Heart right ventricle (tissue), 16 donors: ENCODE results near the gene ANAPC1. TPM values are rescaled to one million over a fixed set of nuclear protein-coding genes. Genes with fewer than 3 reads are reported as not detected.

Experiments
- ATAC-seq, 8 donors: fragments of 200-7000 bp; cut with Tn5 transposase; one replicate each; pipeline ENCODE4 v1.9.1; 2020; ENCODE audit warnings: mild to moderate bottlenecking in 8 of 8, moderate library complexity in 8 of 8, moderate number of reproducible peaks in 1 of 8
- DNase-seq, 2 donors: peaks; one replicate each; pipeline ENCODE4 v3.0.0-alpha.2; 2020
- H3K27ac ChIP-seq, 10 donors: fragments of 200-600 bp; sonication (generic) in 2 of 10; one replicate each; pipeline versions ENCODE4 v1.5.0 to v1.8.0; 2020 to 2022; ENCODE audit warnings: mild to moderate bottlenecking in 3 of 10
- H3K27me3 ChIP-seq, 7 donors: fragments of 200-600 bp; one replicate each; pipeline ENCODE4 v1.8.0; 2021 to 2022; ENCODE audit warnings: mild to moderate bottlenecking in 2 of 7
- H3K36me3 ChIP-seq, 9 donors: fragments of 200-600 bp; sonication (generic) in 1 of 9; one replicate each; pipeline versions ENCODE4 v1.5.0 to v1.8.0; 2020 to 2022; ENCODE audit warnings: mild to moderate bottlenecking in 2 of 9
- H3K4me1 ChIP-seq, 9 donors: fragments of 200-600 bp; sonication (generic) in 1 of 9; one replicate each; pipeline versions ENCODE4 v1.5.0 to v1.8.0; 2020 to 2022; ENCODE audit warnings: mild to moderate bottlenecking in 4 of 9
- H3K4me3 ChIP-seq, 10 donors: fragments of 200-600 bp; sonication (generic) in 2 of 10; one replicate each; pipeline versions ENCODE4 v1.5.0 to v1.8.0; 2020 to 2022; ENCODE audit warnings: mild to moderate bottlenecking in 7 of 10, moderate library complexity in 2 of 10
- H3K9me3 ChIP-seq, 11 donors: fragments of 200-600 bp in 10 of 11; sonication (generic) in 2 of 11; one replicate each; pipeline versions ENCODE4 v1.5.0 to v1.8.0; 2013 to 2022; ENCODE audit warnings: mild to moderate bottlenecking in 2 of 11, control low read depth in 1 of 11, moderate library complexity in 1 of 11
- WGBS, 2 donors: extraction: QIAGEN DNeasy Blood & Tissue Kit; methylation state at CpG; one replicate each; pipeline ENCODE4 v1.1.7; 2013; ENCODE audit warnings: inconsistent platforms in 1 of 2; 5-methylcytosine and 5-hydroxymethylcytosine counted together
- intact Hi-C, 10 donors: fragments of 100-400 bp; cut with DNase I; formaldehyde crosslinking; loops; one replicate each; pipeline versions ENCODE4 v1.11.1 to v1.14.2; 2022
- polyA plus RNA-seq, 2 donors: library from polyadenylated mRNA; stranded (reverse); fragments of 200-250 nt; gene quantifications; one replicate each; pipeline ENCODE4 v1.2.3, GENCODE V29; 2013
- total RNA-seq, 10 donors: library from RNA; stranded (reverse); fragmentation: NEBNext Ultra II Directional in 3 of 10; extraction: Animal tissue kit (Norgen Biotek cat#: 25700) in 3 of 10; gene quantifications; one replicate each; pipeline versions ENCODE4 v1.2.1 to v1.2.4, GENCODE V29; 2021 to 2023
- TF ChIP-seq, protein P1 (sequence below), 9 donors: fragments of 200-600 bp; sonication (generic) in 2 of 9; IDR thresholded peaks; one replicate each; pipeline versions ENCODE4 v1.5.0 to v1.8.0; 2021 to 2022; ENCODE audit warnings: antibody characterized with exemption in 9 of 9, mild to moderate bottlenecking in 5 of 9, moderate library complexity in 1 of 9
- donor health status: Arrhythmogenic right ventricular cardiomyopathy.
- donor health status: ischemic (EF 13 %, LVEDD 7.1; RV severe dilation, severe dysfunction).
- donor health status: healthy with polysubstance abuse.
- donor health status: DM: no; HTN: yes; CAD: no.
- donor health status: DM: no; HTN: no; CAD: no.
- donor health status: ischemic (EF 25% LVEDD 6.9; RV normal size, moderate dysfunction).
- donor health status: ischemic (EF 25% LVEDD 5.7; RV mildly dilated, moderate dysfunction).
- donor health status: healthy.
- donor health status: DM: yes; HTN: yes; CAD: no.
- donor health status: Ischemic cardiomyopathy.
- donor health status: ischemic (EF 35%, LVEDD 5.7; RV mildly dilated, moderate dysfunction).
- donor health status: nonischemic (EF 11% LVEDD 7.7; RV severe dilation, severe dysfunction).
- donor health status: DM: yes; HTN: yes; CAD: no.
- donor health status: PGD.
- donor health status: ischemic (EF 29% LVEDD 5.4; RV normal size, mild dysfunction).
- donor health status: nonischemic (EF 23%, LVEDD 6.1; RV moderate dilation, normal function).

The ANAPC1 gene
- total and polyA plus RNA-seq, 12 donors = 3.9 to 23.2 (median 18.6) TPM

DNA sequence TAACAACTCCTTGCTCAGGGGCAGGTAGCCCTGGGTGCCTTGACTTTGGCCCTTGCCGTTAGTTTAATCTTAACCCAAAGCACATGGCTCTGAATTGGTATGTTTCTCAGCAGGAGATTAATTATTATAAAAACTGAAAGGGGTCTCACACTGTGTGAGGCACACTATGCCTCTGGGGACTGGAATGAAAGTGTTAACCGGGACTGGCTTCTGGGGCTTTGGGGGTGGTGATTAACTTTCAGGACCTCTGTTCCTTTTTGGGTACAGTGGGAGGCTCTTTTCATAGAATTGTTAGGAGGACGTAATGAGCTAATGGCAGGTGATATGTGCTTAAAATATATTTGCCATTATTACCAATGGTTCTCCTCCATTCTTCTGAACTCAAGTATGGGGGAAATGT is 19.5 kb upstream of the ANAPC1 start:
- ATAC-seq = no peak
- H3K4me3 ChIP-seq = no peak overlapping the region
- peak overlapping the region in 9 of 10 donors; percentile 9 to 84 (median 69) for H3K27ac ChIP-seq
- H3K9me3 ChIP-seq = no peaks in the 10 kb centered on the region
- H3K4me1 ChIP-seq = peaks cover 3 to 96% (median 74%) of the 10 kb centered on the region in 9 donors
- H3K36me3 ChIP-seq = peaks cover 0 to 6% (median 0%) of the 10 kb centered on the region in 9 donors
- TF ChIP-seq, protein P1, sequence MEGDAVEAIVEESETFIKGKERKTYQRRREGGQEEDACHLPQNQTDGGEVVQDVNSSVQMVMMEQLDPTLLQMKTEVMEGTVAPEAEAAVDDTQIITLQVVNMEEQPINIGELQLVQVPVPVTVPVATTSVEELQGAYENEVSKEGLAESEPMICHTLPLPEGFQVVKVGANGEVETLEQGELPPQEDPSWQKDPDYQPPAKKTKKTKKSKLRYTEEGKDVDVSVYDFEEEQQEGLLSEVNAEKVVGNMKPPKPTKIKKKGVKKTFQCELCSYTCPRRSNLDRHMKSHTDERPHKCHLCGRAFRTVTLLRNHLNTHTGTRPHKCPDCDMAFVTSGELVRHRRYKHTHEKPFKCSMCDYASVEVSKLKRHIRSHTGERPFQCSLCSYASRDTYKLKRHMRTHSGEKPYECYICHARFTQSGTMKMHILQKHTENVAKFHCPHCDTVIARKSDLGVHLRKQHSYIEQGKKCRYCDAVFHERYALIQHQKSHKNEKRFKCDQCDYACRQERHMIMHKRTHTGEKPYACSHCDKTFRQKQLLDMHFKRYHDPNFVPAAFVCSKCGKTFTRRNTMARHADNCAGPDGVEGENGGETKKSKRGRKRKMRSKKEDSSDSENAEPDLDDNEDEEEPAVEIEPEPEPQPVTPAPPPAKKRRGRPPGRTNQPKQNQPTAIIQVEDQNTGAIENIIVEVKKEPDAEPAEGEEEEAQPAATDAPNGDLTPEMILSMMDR (IDR thresholded peaks at IDR 0.05) = no peak
- no peak for DNase-seq
- H3K27me3 ChIP-seq = peaks cover 0 to 12% (median 0%) of the 10 kb centered on the region in 7 donors
- intact Hi-C loops = loop anchor here in 2 of 10 donors (5.0 to 10.0 kb wide), 2 partner anchors 44 to 51 kb away; no protein-coding TSS in a partner anchor
- 51 to 61% methylated on average over 3 of the region's 3 CpGs for WGBS, 2 donors

DNA sequence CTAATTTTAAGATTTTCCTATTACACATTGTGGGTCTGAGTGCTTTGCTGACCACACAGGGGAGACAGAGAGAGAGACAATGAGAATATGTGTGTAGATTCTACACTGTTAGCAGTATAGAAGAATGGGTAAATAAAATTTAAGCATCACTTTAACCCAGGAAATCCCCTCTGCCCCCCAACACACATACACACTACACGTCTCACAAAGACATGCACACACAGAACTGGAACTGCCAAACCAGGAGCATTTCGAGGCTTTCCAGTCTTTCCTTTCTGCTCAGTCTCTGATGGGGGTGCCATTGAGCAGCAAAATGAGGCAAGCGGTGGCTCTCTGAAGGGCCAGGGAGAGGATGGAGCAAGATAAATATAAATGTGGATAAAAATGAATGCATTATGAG is 16.9 kb upstream of the ANAPC1 start:
- peak in 1 of 2 donors; percentile 46 for DNase-seq
- peak overlapping the region in 3 of 10 donors; percentile 11 to 95 (median 94) for H3K27ac ChIP-seq
- peaks cover 0 to 77% (median 61%) of the 10 kb centered on the region in 9 donors for H3K4me1 ChIP-seq
- no peak for ATAC-seq
- H3K4me3 ChIP-seq = peak overlapping the region in 5 of 10 donors; percentile 3 to 96 (median 94)
- WGBS, 2 donors = 18 to 26% methylated on average over 3 of the region's 3 CpGs
- H3K36me3 ChIP-seq = peaks cover 0 to 6% (median 0%) of the 10 kb centered on the region in 9 donors
- intact Hi-C loops = loop anchor here in 2 of 10 donors (5.0 to 10.0 kb wide), 2 partner anchors 46 to 54 kb away; no protein-coding TSS in a partner anchor
- H3K27me3 ChIP-seq = peaks cover 0 to 14% (median 0%) of the 10 kb centered on the region in 7 donors
- no peaks in the 10 kb centered on the region for H3K9me3 ChIP-seq
- TF ChIP-seq, protein P1 (IDR thresholded peaks at IDR 0.05) = peak in 8 of 9 donors; percentile 11 to 66 (median 44)

- Histone ChIP-seq H3K36me3 (peaks cover 0 to 6% (median 0%) of the 10 kb centered on the region in 9 donors), H3K4me3 (peak overlapping the region; percentile 61 to 97 (median 92)), H3K27ac (peak overlapping the region; percentile 66 to 95 (median 88)), H3K27me3 (peaks cover 0 to 14% (median 0%) of the 10 kb centered on the region in 7 donors), H3K9me3 (no peaks in the 10 kb centered on the region), H3K4me1 (peaks cover 0 to 58% (median 42%) of the 10 kb centered on the region in 9 donors)
- intact Hi-C loops = loop anchor here in 6 of 10 donors (2.0 to 10.0 kb wide), 4 partner anchors 73 to 356 kb away; partner anchors contain the start of gene ZC3H8 (in 1 of the 6)
- DNase-seq = peak; percentile 37 to 38
- peak; percentile 2 to 54 (median 18) for ATAC-seq
- TF ChIP-seq, protein P1 (IDR thresholded peaks at IDR 0.05) = no peak
- 0 to 1% methylated on average over 70 of the region's 70 CpGs for WGBS, 2 donors
These were observed 14.9 kb upstream of the ANAPC1 start for GRCh38 chr2:111898703-111899514.
